GM21723 (cell line): Measurements from ENCODE around the gene SNX21.
"Not testable (repeated sequence)": the region's sequence is repeated elsewhere in the genome, so short reads cannot be mapped to it uniquely, and the experiment has no call there.

Source experiments
- ATAC-seq: cut with Tn5 transposase; IDR thresholded peaks from one replicate; pipeline ENCODE4 v1.9.1; 2021; ENCODE audit warnings: mild to moderate bottlenecking, moderate library complexity; ENCODE audit not compliant: unreplicated experiment

The SNX21 gene

DNA sequence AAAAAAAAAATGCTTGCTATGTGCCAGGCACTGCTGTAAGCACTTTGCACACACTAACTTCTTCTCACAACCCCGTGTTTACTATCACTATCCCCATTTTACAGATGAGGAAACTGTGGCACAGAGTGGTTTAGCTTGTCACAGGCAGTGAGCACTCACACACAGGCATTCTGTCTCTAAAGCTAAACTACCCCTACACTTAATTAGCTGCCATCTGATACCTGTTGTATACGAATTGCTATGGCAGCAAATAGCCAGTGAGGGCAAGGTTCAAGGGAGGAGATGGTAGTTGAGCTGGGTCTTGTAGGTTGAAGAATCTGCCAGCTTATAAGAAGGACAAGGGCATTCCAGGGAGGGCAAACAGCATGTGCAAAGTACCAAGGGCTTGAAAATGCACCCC is 11.7 kb upstream of the SNX21 start:
- ATAC-seq = no peak

DNA sequence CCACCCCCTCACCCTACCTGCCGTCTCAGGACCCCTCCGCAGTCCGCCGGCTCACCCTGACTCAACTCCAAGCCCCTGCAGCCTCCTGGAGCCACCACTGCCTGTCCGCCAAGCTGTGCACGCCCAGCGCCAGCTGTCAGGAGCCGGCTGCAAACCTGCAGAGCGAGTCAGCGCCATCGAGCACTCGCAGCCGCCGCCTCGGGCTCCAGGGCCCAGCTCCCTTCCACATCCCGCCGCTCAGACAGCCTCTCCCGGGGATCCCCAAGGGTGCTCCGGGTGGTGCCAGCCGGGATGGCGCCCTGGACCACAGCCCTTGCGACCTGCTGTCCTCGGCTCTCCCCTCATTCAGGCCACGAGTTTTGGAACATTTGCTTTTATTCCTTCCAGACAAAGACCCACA is 10.7 kb upstream of the SNX21 start:
- no peak for ATAC-seq

DNA sequence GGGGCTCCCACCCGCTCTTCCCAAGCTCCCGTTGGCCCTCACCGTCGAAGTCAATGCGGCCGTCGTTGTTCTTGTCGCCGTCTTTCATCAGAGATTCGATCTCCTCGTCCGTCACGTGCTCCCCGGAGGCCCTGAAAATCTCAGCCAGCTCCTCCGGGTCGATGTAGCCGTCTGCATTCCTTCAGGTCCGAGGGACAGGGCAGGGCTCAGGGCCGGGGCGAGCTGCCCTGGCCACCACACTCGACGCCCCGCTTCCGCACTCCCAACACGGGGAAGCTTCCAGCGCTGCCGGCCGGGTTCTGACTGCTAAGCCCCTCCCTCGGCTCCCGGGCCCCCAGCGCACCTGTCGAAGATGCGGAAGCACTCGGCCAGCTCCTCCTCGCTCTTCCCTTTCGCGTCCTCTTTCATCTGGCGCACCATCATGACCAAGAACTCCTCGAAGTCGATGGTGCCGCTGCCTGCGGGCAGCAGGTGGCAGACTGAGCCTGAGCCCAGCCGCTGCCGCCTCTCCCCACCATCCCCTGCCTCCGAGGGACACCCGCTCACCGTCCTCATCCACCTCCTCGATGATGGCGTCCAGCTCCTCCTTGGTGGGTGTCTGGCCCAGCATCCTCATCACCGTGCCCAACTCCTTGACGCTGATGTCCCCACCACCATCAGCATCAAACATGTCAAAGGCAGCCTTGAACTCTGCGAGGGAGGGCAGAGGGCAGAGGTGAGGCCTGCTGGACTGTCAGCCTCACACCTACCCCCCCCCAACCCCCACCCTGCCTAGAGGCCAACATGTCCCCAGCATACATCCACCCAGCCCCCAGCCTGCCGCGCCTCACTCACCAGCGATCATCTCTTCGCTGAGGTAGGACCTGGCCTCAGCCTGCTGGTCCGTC is 9.4 kb upstream of the SNX21 start:
- ATAC-seq = no peak

DNA sequence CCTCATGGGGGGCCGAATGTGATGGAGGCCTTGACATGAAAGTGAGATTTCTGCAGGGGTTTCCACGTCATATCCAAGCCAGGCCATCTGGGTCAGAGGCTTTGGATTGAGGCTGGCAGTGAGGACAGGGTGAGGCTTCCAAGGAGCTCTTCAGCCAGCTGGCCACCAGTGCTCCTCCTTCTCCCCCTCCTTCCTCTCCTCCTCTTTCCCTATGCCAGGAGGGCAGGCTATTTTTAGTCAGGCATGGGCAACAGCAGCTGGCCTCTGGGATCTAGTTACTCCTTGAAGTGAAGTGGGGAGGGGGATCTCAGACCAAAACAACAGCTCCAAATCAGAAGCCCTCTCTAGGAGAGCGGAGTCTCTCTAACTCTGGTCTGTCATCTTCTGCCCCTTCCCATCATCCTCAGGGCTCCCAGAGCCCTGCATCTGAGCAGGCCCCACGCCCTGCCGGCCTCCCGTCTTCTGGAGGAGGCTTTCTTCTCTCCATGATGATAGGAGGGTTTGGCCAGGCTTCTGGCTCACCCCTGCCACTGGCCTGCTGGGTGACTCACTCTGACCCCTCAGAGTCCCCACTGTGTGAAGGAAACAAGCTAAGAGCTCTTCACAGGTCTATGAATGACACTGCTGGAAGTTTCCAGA is 7.1 kb upstream of the SNX21 start:
- no peak for ATAC-seq

DNA sequence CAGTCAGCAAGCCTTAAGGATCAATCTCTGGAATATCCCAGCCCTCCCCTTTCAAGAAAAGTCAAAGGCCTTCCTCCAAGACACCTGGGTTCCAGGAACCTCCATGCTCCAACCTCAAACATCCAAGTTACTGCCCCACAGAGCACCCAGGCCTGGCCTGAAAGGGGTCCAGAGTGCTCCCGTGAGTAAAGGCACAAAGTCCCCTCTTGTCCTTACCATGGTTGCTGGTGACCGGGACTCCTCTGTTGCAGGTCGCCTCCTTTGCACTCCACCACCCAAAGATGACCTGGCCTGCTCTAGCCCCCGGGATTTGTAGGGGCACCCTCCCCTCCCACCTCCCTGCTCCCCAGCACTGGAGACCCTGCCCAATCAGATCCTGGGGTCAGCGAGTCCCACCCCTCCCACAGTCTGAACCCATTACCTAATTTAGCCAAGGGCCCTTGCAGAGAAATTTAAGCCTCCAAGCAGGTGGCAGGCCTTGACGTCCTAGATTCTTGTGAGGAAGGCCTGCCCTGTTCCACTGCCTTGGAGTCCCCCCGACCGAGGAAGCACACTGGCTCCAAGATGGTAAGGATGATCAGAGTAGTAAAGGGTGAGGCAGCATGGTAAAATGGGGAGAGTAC is 6.5 kb upstream of the SNX21 start, which contains the start of gene TNNC2:
Gene TNNC2 (minus strand): TSS at position 283 of the 623 bp plus-strand sequence. CDS start 64 bp downstream, at position 219.
- no peak for ATAC-seq

DNA sequence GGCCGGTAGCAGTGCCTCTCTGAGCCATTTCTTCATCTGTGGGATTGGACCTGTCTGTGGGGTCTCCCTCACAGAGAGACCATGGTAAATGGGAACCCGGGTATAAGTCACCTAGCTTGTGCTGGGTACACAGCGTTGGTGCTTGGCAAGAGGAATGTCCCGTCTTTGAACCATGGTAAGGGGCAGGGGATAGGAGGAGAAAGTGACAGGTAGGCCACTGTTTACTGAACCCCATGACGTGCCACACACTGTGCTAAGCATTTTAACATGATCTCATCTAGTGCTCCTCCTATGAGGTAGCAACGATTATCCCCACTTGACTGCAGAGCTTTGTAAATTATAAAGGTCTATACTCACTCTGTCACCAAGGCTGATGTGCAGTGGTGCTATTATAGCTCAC is 5.9 kb upstream of the SNX21 start:
- no peak for ATAC-seq

DNA sequence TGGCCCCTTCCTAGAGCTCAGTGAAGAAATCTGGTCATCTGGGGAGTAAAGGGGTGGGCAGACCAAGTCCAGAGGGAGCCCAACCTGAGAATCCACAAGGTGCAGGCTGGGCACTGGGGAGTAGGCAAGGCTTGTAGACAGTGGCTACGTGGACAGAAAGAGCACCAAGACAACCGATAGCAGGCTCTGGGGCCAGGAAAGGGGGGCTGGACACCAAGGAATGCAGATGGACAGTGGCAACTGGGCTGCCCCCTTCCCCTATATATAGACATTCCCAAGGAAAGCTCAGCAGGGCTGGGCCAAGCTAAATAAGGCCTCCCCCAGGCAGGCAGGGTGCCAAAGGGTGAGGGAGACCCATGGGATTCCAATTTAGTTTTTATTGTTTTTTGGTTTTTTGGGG is 5.0 kb upstream of the SNX21 start:
- no peak for ATAC-seq

DNA sequence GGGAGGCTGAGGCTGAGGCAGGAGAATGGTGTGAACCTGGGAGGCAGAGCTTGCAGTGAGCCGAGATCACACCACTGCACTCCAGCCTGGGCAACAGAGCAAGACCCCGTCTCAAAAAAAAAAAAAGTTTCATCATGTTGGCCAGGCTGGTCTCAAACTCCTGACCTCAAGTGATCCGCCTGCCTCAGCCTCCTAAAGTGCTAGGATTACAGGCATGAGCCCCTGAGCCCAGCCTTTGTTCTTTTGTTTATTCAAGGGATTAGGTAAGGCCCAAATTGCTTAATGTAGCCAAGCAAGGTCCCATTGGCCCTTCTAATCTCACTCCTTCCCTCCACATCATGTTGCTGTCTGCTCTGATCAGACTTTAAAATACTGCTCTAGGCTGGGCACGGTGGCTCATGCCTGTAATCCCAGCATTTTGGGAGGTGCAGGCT is 3.9 kb upstream of the SNX21 start:
- not testable (repeated sequence) for ATAC-seq

DNA sequence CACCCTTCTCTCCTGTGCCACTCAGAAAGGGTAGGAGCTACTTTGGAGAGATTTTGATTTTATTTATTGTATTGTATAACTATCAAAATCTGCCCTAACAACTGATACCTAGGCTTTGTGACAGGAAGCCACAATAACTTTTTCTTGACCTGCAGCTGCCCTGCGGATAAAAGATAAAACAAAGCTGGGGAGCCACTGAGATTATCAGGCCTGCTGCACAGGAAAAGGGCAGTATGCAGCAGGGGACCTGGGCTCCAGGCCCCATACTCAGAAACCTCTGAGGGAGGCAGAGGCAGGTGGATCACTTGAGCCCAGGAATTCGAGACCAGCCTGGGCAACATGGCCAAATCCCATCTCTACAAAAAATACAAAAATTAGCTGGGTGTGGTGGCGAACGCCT is 980 bp upstream of the SNX21 start:
- no peak for ATAC-seq

DNA sequence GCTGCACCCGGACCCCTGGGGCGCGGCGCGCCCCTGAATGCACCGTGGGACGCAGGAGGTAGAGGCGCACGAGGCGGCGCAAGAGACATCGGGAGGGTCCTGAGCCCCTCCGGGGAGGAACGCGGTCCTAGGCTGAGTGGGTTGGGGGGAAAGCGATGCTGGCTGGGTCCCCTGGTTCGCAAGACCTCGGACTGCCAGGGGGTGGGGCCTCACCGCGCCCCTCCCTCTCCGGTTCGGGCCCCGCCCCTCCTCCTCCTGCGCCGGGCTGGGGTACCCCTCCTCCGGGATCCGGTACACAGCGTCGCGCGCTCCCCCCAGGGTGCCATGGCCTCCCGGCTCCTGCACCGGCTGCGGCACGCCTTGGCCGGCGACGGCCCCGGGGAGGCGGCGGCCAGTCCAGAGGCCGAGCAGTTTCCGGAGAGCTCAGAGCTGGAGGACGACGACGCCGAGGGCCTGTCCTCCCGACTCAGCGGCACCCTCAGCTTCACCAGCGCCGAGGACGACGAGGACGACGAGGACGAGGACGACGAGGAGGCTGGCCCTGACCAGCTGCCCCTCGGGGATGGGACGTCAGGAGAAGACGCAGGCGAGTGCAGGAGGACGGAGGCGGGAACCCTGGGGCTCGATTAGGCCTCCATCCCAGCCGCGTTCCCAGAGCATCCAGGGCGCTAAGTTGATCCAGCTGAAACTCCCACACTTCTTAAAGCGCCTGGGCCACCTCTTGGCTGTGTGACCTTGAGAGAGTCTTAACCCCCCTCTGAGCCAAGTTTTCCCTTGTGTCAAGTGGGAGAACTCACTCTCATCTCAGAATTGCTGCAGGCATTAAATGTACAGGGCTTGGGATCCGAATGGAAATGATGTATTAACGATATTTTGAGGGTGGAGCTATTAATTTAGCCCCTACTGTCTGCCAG is 541 bp downstream of the SNX21 start:
- no peak for ATAC-seq

DNA sequence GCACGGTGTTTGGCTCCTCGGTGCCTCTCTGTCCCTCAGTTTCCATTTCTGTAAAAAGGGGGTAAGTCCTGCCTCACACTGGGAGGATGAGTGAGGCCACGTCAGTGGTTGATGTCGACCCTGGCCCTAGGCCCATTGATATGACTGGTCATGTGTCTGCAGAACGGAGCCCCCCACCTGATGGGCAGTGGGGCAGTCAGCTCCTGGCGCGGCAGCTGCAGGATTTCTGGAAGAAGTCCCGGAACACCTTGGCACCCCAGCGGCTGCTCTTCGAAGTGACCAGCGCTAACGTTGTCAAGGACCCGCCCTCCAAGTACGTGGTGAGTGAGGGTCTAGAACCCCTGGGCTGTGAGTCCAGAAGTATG is 1.2 kb downstream of the SNX21 start:
- no peak for ATAC-seq

DNA sequence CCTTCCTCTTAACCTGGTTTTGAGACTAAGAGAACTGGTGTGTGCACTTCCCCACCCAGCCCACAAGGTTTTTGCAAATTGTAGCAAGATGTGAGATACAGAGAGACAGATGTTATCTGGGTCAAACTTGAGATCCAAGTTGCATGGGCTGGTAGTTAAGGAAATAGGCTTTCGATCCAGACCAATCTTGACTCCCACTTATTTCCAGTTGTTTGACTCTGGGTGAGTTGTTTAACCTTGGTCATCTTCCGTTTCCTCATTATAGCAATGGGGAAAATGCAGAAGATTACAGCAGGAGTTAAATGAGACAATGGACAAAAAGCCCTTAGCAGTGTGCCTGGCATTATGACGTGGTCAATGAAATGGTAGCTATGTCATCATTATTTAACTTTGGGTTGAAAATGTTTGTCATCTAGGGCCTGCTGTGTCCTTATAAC is 1.7 kb downstream of the SNX21 start:
- ATAC-seq = no peak

DNA sequence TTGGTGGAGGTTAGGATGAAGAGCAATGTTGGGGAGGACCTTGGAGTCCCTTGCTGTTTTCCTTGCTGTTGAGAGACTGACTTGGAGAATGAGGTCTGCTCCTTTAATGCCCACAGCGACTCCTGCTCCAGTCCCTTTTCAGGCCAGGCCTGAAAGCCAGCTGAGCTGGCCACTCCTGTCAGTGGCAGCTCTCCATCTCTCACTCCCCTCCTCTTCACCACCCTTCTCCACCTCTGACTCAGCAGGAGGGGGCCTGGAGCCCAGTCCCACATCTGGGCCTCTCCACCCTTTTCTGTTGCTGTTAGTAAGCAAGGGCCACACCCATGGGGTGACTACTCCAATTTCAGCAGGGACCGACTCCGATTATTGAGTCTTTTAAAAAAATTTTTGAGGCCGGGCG is 2.2 kb downstream of the SNX21 start:
- ATAC-seq = no peak

DNA sequence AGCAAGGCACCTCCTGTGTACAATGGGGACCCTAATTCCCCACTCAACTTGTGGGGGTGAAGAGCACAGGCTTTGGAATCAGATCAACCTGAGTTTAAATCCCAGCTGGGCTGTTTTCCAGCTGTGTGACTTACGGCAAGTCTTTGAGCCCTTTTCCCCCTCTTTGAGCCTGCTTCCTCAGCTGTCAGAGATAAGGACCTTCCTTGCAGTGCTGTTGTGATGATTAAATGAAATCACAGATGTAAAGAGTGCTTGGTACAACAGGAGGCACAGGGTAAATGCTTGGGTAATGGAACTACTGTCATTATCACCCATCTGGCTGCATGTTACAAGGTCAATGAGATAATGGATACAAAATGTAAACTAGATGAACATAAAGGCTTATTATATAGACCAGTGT is 3.2 kb downstream of the SNX21 start:
- no peak for ATAC-seq

DNA sequence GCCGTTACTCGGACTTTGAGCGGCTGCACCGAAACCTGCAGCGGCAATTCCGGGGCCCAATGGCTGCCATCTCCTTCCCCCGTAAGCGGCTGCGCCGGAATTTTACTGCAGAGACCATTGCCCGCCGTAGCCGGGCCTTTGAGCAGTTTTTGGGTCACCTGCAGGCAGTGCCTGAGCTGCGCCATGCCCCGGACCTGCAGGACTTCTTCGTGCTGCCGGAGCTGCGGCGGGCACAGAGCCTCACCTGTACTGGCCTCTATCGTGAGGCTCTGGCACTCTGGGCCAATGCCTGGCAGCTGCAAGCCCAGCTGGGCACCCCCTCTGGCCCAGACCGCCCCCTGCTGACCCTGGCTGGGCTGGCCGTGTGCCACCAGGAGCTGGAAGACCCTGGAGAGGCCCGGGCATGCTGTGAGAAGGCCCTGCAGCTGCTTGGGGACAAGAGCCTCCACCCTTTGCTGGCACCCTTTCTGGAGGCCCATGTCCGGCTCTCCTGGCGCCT is 7.2 kb downstream of the SNX21 start:
- no peak for ATAC-seq

DNA sequence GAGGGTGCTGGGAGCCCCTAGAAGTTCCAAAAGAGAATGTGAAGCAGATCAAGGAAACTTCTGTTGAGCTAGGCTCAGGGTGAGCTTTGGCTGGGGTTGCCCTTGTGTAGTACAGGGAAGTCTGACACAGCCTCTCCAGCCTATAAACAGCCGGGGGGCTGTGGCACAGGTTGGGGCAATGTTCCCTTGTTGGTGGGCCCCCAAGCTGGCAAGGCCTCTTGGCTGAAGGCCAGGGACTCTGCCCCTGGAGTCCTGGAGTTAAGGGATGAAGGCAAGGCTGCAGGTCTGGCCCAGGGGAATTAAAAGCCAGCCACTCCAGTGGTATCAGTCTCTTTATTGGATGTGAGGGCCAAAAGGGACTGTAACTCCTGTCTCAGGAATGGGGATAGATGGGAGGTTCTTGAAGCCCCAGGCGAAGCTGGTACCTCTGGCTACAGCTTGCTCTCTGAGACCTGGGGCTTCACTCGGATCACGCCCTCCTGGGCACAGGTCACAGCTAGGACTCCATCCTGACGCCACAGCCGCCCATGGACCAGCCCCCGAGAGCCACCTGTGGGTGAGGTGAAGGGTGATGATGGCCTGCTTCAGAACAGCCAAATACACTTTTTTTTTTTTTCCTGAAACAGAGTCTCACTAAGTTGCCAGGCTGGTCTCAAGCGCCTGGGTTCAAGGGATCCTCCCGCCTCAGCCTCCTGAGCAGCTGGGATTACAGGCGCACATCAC is 8.0 kb downstream of the SNX21 start:
- no peak for ATAC-seq

DNA sequence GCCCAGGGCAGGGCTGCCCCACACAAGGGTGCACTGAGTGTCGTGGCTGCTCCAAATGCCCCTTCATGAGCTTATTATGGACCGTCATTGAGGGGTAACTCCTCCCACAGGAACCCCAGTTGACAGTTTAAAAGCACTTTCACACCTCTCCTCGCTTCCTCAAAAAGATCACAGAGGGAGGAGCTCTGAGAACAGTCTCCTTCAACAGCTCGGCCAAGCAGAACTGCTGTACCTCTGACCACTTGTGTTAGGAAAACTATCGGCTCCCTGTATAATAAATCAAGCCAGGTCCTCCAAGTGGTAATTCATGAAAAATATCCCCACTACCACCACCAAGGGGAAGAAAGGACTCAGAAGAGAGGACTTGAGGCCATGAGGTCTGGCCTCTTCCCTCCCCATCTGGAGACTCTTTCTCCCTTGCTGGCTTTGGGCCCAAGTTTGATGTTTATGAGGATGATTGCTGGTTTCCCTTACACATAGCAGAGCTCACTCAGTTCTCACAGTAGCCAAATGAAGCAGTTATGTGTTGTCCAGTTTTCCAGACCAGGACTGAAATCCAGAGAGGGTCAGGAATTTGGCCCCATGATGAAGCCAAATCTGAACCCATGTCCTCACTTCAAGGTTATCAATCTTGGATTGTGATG is 8.7 kb downstream of the SNX21 start:
- no peak for ATAC-seq

DNA sequence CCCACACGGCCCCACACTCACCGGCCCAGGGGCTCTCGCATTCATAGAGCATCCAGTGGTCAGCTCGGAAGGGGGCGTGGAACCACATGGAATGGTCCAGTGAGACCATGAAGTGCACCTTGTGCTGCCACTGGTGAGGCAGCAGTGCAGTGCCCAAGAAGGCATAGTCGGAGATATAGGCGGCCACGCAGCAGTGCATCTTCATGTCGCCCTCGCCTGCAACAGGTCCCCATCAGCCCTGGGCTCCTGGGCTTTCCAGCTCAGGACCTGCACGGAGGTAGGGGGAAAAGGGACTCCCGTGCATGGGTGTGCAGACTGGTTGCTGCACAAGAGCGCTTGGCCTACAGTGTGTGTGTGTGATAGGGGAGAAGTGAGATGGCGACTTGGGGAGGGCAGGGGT is 9.9 kb downstream of the SNX21 start:
- no peak for ATAC-seq

DNA sequence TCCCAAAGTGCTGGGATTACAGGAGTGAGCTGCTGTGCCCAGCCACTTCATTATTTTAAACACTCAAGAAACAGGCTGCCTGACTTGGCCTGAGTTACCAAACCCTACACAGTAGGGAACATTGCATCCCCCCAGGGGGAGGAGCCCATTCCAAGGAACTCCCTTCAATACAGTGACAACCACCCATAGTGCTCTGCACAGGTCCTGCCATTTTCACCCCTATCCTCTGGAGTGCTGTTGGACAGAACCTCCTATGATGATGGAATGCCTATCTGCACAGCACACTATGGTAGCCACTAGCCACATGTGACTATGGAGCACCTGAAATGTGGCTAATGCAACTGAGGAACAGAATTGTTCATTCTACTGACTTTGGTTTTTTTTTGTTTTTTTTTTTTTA is 11.9 kb downstream of the SNX21 start:
- no peak for ATAC-seq

DNA sequence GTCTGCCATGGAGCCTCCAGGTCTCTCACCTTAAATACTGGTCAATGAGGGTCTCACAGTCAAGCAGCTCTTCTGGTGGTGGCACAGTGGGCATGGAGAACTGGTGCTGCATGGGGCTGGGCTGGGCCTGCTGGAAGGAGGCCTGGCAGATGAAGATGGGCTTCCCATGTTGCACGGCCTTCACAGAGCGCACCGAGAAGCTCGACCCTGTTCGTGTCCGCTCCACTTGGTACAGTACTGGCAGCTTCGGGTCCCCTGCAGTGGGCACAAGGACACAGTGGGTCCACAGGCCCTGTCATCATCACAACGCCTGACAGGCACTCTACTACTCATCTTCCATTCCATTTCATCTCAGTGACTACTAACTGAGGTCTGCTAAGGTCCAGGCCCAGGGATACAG is 14.8 kb downstream of the SNX21 start:
- no peak for ATAC-seq
